Mammary epithelial cell (primary cell): ENCODE measurements around the gene KLHL25.

ENCODE experiments used
- EZH2 ChIP-seq: IDR thresholded peaks from 2 replicates; pipeline ENCODE4 v1.6.1; 2012; ENCODE audit warnings: low read length, inconsistent platforms, borderline replicate concordance
- TF ChIP-seq, protein P1 (sequence below), 2 donors: IDR thresholded peaks in 1 of 2; conservative IDR thresholded peaks in 1 of 2; 2 replicates each; pipeline ENCODE4 v1.5.1; 2011 to 2012; ENCODE audit warnings: inconsistent platforms in 2 of 2, low read length in 2 of 2, mild to moderate bottlenecking in 2 of 2, control low read depth in 1 of 2, low read depth in 1 of 2; ENCODE audit not compliant: insufficient read depth in 1 of 2; ENCODE audit errors: extremely low read depth in 1 of 2

DNA sequence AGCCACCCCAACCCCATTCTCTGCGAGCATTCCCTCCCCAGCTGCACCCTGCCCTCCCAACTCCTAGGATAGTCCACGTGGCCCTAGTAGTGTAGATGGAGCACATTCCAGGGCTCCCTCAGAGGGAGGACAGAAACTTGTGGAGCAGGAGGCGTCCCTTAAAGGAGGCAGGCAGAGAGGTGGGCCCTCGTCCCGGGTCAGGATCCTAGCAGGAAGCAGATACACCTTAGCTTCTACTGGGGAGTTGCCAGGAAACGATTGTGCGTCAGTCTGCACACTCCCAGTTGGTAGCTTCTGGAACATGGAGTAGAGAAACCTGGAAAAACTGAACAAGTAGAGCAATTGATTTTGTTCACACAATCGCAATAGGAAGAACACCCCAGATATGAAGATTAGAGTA lies 43.9 kb upstream of the KLHL25 start:
- TF ChIP-seq, protein P1, sequence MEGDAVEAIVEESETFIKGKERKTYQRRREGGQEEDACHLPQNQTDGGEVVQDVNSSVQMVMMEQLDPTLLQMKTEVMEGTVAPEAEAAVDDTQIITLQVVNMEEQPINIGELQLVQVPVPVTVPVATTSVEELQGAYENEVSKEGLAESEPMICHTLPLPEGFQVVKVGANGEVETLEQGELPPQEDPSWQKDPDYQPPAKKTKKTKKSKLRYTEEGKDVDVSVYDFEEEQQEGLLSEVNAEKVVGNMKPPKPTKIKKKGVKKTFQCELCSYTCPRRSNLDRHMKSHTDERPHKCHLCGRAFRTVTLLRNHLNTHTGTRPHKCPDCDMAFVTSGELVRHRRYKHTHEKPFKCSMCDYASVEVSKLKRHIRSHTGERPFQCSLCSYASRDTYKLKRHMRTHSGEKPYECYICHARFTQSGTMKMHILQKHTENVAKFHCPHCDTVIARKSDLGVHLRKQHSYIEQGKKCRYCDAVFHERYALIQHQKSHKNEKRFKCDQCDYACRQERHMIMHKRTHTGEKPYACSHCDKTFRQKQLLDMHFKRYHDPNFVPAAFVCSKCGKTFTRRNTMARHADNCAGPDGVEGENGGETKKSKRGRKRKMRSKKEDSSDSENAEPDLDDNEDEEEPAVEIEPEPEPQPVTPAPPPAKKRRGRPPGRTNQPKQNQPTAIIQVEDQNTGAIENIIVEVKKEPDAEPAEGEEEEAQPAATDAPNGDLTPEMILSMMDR (conservative IDR thresholded peaks at IDR 0.05 in 1 of 2, IDR thresholded peaks at IDR 0.05 in 1 of 2; ENCODE audit: extremely low read depth in 1 of 2, insufficient read depth in 1 of 2, low read depth in 1 of 2, low read length in 2 of 2) = no peak
- TF ChIP-seq EZH2 = no peak
